GM18517 (cell line): ENCODE measurements around the gene GAS7.
"Not testable (repeated sequence)": the region's sequence is repeated elsewhere in the genome, so short reads cannot be mapped to it uniquely, and the experiment has no call there.

Experiments used
- ATAC-seq: cut with Tn5 transposase; IDR thresholded peaks from one replicate; pipeline ENCODE4 v1.9.1; 2021; ENCODE audit warnings: mild to moderate bottlenecking, moderate library complexity; ENCODE audit not compliant: unreplicated experiment

Gene GAS7

GRCh38 chr17:10114931-10115535, 83.4 kb downstream of the GAS7 start:
- ATAC-seq: no peak

DNA sequence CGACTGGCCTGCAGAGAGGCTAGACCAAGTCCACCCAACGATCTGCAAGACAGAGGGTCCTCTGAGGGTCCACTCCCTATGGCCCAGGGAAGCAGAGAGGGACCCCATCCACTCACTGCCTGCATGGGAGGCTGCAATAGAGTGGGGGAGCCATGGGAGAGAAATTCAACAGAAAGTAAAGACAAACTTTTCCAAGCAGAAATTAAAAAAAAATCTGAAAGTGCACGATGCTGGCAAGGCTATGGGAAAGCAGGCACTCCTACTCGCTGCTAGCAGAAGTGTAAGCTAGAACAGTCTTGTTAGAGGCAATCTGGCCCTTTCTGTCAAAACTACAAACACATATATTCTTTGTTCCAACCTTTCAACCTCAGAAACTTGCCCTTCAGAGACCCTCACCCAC, 85.4 kb downstream of the GAS7 start:
- no peak for ATAC-seq

DNA sequence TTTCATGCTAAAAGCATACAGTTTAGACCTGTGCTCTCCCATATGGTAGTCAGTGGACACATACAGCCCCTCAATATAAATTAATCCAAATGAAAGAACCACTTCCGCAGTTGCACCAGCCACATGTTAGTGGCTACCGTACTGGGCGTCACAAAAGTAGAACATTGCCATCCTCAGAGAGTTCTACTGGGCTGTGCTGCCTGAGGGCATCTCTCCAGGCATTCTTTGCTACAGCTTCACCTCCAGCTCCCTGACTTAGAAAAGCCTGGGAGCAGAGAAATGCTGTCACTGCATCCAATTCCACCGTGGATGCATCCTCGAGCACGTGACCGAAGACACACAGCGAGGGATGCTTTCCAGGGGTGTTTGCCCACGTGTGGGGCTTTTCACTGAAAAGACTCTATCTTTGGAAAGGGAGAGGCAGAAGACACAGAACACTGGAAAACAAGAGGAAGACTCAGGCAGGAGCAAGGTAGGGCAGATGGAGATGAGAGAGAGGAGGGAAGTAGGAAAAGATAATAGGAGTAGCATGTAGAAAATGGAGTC, 86.4 kb downstream of the GAS7 start:
- ATAC-seq: no peak

- ATAC-seq: no peak
Observed at GRCh38 chr17:10109146-10109545, 89.3 kb downstream of the GAS7 start.

- no peak for ATAC-seq
Observed at GRCh38 chr17:10107316-10108165, 90.9 kb downstream of the GAS7 start.

- no peak for ATAC-seq
Observed at GRCh38 chr17:10106067-10106466, 92.3 kb downstream of the GAS7 start.

- ATAC-seq: no peak
Observed at GRCh38 chr17:10105513-10106001, 92.8 kb downstream of the GAS7 start.

- no peak for ATAC-seq
Observed at GRCh38 chr17:10103712-10104111, 94.7 kb downstream of the GAS7 start.

- ATAC-seq: no peak
Observed at GRCh38 chr17:10102817-10103216, 95.6 kb downstream of the GAS7 start.

GRCh38 chr17:10099051-10099571, 99.3 kb downstream of the GAS7 start:
- ATAC-seq: no peak

DNA sequence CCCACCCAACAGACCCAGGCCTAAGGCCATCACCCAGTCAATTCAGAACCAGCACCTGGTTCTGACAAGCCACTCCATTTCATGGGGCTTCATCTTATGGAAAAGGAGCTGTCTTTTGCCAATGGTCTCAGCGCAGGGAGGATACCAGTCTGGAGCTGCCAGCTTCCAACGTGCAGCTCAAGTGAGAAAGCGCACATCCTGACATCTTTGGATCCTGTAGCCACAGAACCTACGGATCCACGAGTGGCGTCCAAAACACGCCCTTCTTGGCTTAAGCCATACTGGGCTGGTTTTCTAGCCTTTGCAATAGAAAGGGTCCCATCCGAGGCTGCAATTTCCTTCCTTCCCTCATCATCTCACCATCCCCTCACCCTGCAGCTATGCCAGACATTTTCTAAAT, 101.8 kb downstream of the GAS7 start:
- ATAC-seq: no peak

DNA sequence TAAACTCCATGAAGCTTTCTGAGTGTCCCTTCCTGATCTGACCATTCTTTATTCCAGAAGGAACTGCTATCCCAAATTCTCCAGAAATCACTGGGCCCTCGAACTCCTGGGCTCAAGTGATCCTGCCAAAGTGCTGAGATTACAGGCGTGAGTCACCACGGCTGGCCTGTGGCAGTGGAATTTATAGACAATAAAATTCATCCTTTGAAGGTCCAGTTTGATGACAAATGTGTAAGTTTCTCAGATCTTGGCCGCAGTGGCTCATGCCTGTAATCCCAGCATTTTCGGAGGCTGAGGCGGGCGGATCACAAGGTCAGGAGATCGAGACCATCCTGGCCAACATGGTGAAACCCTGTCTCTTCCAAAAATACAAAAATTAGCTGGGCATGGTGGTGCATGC, 103.1 kb downstream of the GAS7 start:
- ATAC-seq: not testable (repeated sequence)

DNA sequence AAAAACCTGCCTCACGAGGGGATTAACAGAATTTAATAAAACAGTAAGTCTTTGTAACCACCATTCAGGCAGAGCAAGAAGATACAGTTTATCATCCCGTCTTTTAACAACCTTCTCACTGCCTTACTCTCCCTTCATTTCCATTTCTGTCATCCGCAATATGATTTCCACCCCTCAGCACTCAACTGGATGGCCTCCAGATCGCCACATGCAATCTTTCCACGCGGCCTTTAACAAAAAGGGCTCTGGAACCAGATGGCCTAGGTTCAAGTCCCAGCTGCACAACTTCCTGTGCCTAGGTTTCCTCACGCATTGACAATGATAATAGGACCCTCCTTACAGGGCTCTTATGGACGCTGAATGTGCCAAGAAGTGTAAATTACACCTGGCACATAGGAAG, 103.6 kb downstream of the GAS7 start:
- no peak for ATAC-seq

DNA sequence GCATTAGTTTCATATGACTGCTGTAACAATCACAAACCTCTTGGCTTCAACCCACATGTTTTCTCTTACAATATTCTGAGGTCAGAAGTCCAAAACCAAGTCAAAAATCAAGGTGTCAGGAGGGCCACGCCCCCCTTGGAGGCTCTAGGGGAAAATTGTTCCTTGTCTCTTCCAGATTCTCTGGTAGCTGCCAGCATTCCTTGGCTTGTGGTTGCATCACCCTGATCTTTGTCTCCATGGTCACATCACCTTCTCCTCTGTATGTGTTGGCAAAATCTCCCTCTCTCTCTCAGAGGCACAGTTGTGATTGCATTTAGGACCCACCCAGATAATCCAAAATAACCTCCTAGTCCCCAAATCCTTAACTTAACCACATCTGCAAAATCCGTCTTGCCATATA, 105.8 kb downstream of the GAS7 start:
- ATAC-seq: no peak

GRCh38 chr17:10091046-10091445, 107.4 kb downstream of the GAS7 start:
- ATAC-seq: no peak

GRCh38 chr17:10089196-10089804, 109.1 kb downstream of the GAS7 start:
- ATAC-seq: no peak

- no peak for ATAC-seq
Observed at GRCh38 chr17:10088444-10088843, 110.0 kb downstream of the GAS7 start.

GRCh38 chr17:10087355-10087754, 111.1 kb downstream of the GAS7 start:
- ATAC-seq: no peak

- ATAC-seq: no peak
Observed at GRCh38 chr17:10083864-10084263, 114.5 kb downstream of the GAS7 start.

- ATAC-seq: no peak
Observed at GRCh38 chr17:10082795-10083194, 115.6 kb downstream of the GAS7 start.

DNA sequence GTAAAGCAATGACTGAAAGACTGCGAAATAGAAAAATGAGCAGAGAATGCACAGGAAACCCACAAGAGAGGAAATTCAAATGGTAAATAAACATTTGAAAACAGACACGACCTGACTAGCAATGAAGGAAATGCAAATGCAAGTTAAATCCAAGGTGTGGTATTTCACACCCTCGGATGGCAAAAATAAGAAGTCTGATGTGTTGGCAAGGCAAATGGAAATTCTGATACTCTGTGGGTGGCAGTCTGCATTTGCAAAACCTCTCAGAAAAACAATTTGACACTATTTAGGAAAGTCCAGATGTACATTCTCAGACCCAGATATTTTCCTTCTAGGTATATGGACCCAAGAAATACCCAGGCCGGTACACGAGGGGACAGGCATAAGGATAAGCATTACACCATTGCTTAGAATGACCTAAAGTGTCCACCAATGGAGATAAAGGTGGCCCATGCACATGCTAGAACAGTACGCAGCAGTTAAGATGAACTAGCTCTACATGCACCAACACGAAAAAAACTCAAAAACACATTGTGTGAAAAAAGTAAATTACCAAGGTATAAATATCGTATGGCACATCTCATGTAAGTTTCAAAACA, 116.7 kb downstream of the GAS7 start:
- no peak for ATAC-seq
